Measurements from ENCODE around the gene POLD1. TPM values are rescaled to one million over a fixed set of nuclear protein-coding genes. Genes with fewer than 3 reads are reported as not detected.

The POLD1 gene
- total RNA-seq, 2 experiments from 2014 or later, result 119 to 233 TPM

- no peaks in the 10 kb centered on the region for H3K9me3 ChIP-seq (ENCODE audit: low read length)
- ChIA-PET CTCF (ENCODE audit: unreplicated experiment) (no interaction called here), POLR2A (interaction anchor here (0.7 to 1.3 kb wide), 3 partner anchors 10 to 26 kb away, joined by 3 to 4 read pairs (median 3); partner anchors contain the start of gene NR1H2)
- peaks cover under 1% of the 10 kb centered on the region for H3K36me3 ChIP-seq (ENCODE audit: insufficient read depth, low read length)
- peak within 1 kb of the TSS; percentile 78 for H3K27ac ChIP-seq (ENCODE audit: low read depth, low read length, poor library complexity, severe bottlenecking)
- H2AFZ ChIP-seq (ENCODE audit: low read length), result peak within 1 kb of the TSS; percentile 83
- no TSS peak for BruUV-seq (replicated peaks)
- TF ChIP-seq EZH2phosphoT487 (IDR thresholded peaks at IDR 0.05; ENCODE audit: borderline replicate concordance, low read depth, low read length) (no peak), CTCF (conservative IDR thresholded peaks at IDR 0.05; ENCODE audit: low read length) (no peak)
- no peaks in the 10 kb centered on the region for H4K20me1 ChIP-seq (ENCODE audit: insufficient read depth, low read length)
- H3K4me3 ChIP-seq (ENCODE audit: low read depth, low read length, poor library complexity, severe bottlenecking), result peak within 1 kb of the TSS; percentile 45
- H3K9me2 ChIP-seq (ENCODE audit: insufficient read depth, low read length), result no peaks in the 10 kb centered on the region
- H3K4me1 ChIP-seq (ENCODE audit: insufficient read depth, low read length, poor library complexity, severe bottlenecking), result peaks cover 87% of the 10 kb centered on the region
- intact Hi-C loops (cut with micrococcal nuclease; ENCODE audit: unreplicated experiment), result loop anchor here (5.0 to 10.0 kb wide), 2 partner anchors 292 to 419 kb away; no protein-coding TSS in a partner anchor
- peak; percentile 68 for DNase-seq (ENCODE audit: low spot score)
- H3K79me2 ChIP-seq (ENCODE audit: insufficient read depth, low read depth, low read length), result no peaks in the 10 kb centered on the region
- peak within 1 kb of the TSS; percentile 65 for H3K4me2 ChIP-seq (ENCODE audit: low read length)
Measured at GRCh38 chr19:50365434-50366306, 18.5 kb upstream of the POLD1 start, which contains the start of gene NAPSA. TSS of gene NAPSA (minus strand) at chr19:50365639. CDS start at chr19:50365621, 18 bp downstream.

- Histone ChIP-seq H2AFZ (ENCODE audit: low read length) (peak overlapping the region; percentile 87), H3K79me2 (ENCODE audit: insufficient read depth, low read depth, low read length) (no peaks in the 10 kb centered on the region), H3K4me3 (ENCODE audit: low read depth, low read length, poor library complexity, severe bottlenecking) (peak overlapping the region; percentile 81), H3K36me3 (ENCODE audit: insufficient read depth, low read length) (no peaks in the 10 kb centered on the region), H3K4me1 (ENCODE audit: insufficient read depth, low read length, poor library complexity, severe bottlenecking) (peaks cover 55% of the 10 kb centered on the region), H3K9me3 (ENCODE audit: low read length) (no peaks in the 10 kb centered on the region), H3K27ac (ENCODE audit: low read depth, low read length, poor library complexity, severe bottlenecking) (peak overlapping the region; percentile 74), H4K20me1 (ENCODE audit: insufficient read depth, low read length) (no peaks in the 10 kb centered on the region), H3K4me2 (ENCODE audit: low read length) (peak overlapping the region; percentile 91), H3K9me2 (ENCODE audit: insufficient read depth, low read length) (no peaks in the 10 kb centered on the region)
- intact Hi-C loops (cut with micrococcal nuclease; ENCODE audit: unreplicated experiment), result loop anchor here (1.0 to 10.0 kb wide), 4 partner anchors 46 to 416 kb away; no protein-coding TSS in a partner anchor
- TF ChIP-seq CTCF (conservative IDR thresholded peaks at IDR 0.05; ENCODE audit: low read length), result peak; percentile 92
- no peak for TF ChIP-seq EZH2phosphoT487 (IDR thresholded peaks at IDR 0.05; ENCODE audit: borderline replicate concordance, low read depth, low read length)
- ChIA-PET POLR2A (interaction anchor here (1.1 kb wide), 1 partner anchor 46 kb away, joined by 3 read pairs; no protein-coding TSS in a partner anchor), CTCF (ENCODE audit: unreplicated experiment) (interaction anchor here (0.5 to 1.5 kb wide), 2 partner anchors 92 to 167 kb away, joined by 3 to 5 read pairs; no protein-coding TSS in a partner anchor)
- peak; percentile 92 for DNase-seq (ENCODE audit: low spot score)
- no TSS peak for BruUV-seq (replicated peaks)
Measured at GRCh38 chr19:50368649-50369570, 15.2 kb upstream of the POLD1 start.

Data from OCI-LY7 (cell line).